Stimulated activated CD8-positive, alpha-beta memory T cell treated with anti-CD3 and anti-CD28 coated beads, Interleukin-15, amount 100 ng/mL, for 4 hours (primary cell): ENCODE results near the gene ARSI.

ENCODE experiments used
- DNase-seq, 2 donors: peaks; one replicate each; pipeline ENCODE4 v3.0.0-alpha.2; 2020; ENCODE audit warnings: low read depth in 2 of 2

Gene ARSI

DNA sequence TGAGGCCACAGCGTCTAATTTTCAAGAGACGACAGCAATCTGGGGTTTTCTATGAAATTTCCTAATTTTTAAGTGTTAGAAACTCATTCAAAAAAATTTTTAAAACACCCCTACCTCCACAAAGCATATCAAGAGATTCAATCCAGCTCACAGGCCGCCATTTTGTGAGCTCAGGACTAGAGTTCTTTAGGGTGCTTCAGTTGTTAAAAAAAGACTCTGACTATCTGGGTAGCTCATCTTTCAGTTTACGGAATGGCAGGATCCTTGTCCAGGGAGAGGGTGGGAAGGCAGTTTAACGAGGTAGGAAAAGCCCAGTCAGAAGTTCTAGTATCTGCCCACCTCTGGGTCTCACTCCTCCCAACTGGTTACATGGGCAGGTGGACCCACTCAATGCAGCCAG is 56.3 kb downstream of the ARSI start:
- no peak for DNase-seq
